Left lung (tissue), 10 donors: Measurements from ENCODE around the gene RRBP1. TPM values are rescaled to one million over a fixed set of nuclear protein-coding genes. Genes with fewer than 3 reads are reported as not detected.

Experiments used
- ATAC-seq: fragments of 200-7000 bp; cut with Tn5 transposase; one replicate; pipeline ENCODE4 v1.9.1; 2020; ENCODE audit warnings: moderate library complexity
- DNase-seq, 4 donors: peaks; one replicate each; pipeline ENCODE4 v3.0.0-alpha.2; 2013 to 2020
- H3K27ac ChIP-seq, 2 donors: fragments of 200-600 bp; sonication (generic) in 1 of 2; one replicate each; pipeline versions ENCODE4 v1.5.0 to v1.8.0; 2020 to 2021
- H3K27me3 ChIP-seq, 2 donors: fragments of 200-600 bp; sonication (generic) in 1 of 2; one replicate each; pipeline versions ENCODE4 v1.5.0 to v1.8.0; 2020 to 2021
- H3K36me3 ChIP-seq, 2 donors: fragments of 200-600 bp; sonication (generic) in 1 of 2; one replicate each; pipeline versions ENCODE4 v1.5.0 to v1.8.0; 2020 to 2021
- H3K4me1 ChIP-seq, 2 donors: fragments of 200-600 bp; one replicate each; pipeline ENCODE4 v1.8.0; 2021
- H3K4me3 ChIP-seq, 2 donors: fragments of 200-600 bp; sonication (generic) in 1 of 2; one replicate each; pipeline versions ENCODE4 v1.5.0 to v1.8.0; 2020 to 2021; ENCODE audit warnings: mild to moderate bottlenecking in 1 of 2
- H3K9me3 ChIP-seq, 2 donors: fragments of 200-600 bp; sonication (generic) in 1 of 2; one replicate each; pipeline versions ENCODE4 v1.5.0 to v1.8.0; 2020 to 2021
- CTCF ChIP-seq, 2 donors: fragments of 200-600 bp; sonication (generic) in 1 of 2; IDR thresholded peaks; one replicate each; pipeline versions ENCODE4 v1.5.0 to v1.8.0; 2021; ENCODE audit warnings: antibody characterized with exemption in 2 of 2
- intact Hi-C, 2 donors: fragments of 100-400 bp; cut with DNase I; formaldehyde crosslinking; loops; one replicate each; pipeline versions ENCODE4 v1.11.2 to v1.14.2; 2022
- polyA plus RNA-seq, 6 donors: library from polyadenylated mRNA; unstranded; fragments of 120-200 nt; gene quantifications; one replicate each; pipeline ENCODE4 v1.2.1, GENCODE V29; 2013; ENCODE audit not compliant: insufficient read length in 6 of 6
- total RNA-seq, 2 donors: library from RNA; stranded (reverse); fragmentation: NEBNext Ultra II Directional; extraction: Animal tissue kit (Norgen Biotek cat#: 25700); gene quantifications; one replicate each; pipeline ENCODE4 v1.2.1, GENCODE V29; 2021
- donor health status: DM: no; HTN: yes; CAD: no.
- donor health status: DM: no; HTN: no; CAD: no.

The RRBP1 gene
- total and polyA plus RNA-seq, 8 donors = 110 to 263 (median 131) TPM

- H3K36me3 ChIP-seq = peaks cover 0 to 100% of the 10 kb centered on the region in 2 donors
Measured at GRCh38 chr20:17620371-17621228, 61.4 kb downstream of the RRBP1 start.

GRCh38 chr20:17619351-17620093, 62.5 kb downstream of the RRBP1 start:
- Histone ChIP-seq H3K9me3 (no peaks in the 10 kb centered on the region), H3K27ac (no peak overlapping the region), H3K27me3 (no peaks in the 10 kb centered on the region), H3K4me3 (no peak overlapping the region), H3K36me3 (peaks cover 0 to 100% of the 10 kb centered on the region in 2 donors), H3K4me1 (peaks cover 3 to 21% of the 10 kb centered on the region in 2 donors)
- ATAC-seq = no peak
- intact Hi-C loops = loop anchor here in 1 of 2 donors (10.0 kb wide), 1 partner anchor 85 kb away; the partner anchor contains the start of gene BFSP1
- no peak for TF ChIP-seq CTCF (IDR thresholded peaks at IDR 0.05)
- DNase-seq = peak in 2 of 4 donors; percentile 29 to 61

More at GRCh38 chr20:17620371-17621228, 61.4 kb downstream of the RRBP1 start:
- no peaks in the 10 kb centered on the region for H3K27me3 ChIP-seq
- DNase-seq (peak in 2 of 4 donors; percentile 28 to 69), ATAC-seq (no peak)
- no peaks in the 10 kb centered on the region for H3K9me3 ChIP-seq
- no peak overlapping the region for H3K4me3 ChIP-seq
- no peak for TF ChIP-seq CTCF (IDR thresholded peaks at IDR 0.05)
- peaks cover 0 to 11% of the 10 kb centered on the region in 2 donors for H3K4me1 ChIP-seq
- no peak overlapping the region for H3K27ac ChIP-seq
- intact Hi-C loops = no loop called here

GRCh38 chr20:17618673-17619013, 63.4 kb downstream of the RRBP1 start:
- H3K36me3 ChIP-seq = peaks cover 0 to 100% of the 10 kb centered on the region in 2 donors
- no peak overlapping the region for H3K4me3 ChIP-seq
- no peak for ATAC-seq
- no peak for TF ChIP-seq CTCF (IDR thresholded peaks at IDR 0.05)
- H3K27me3 ChIP-seq = no peaks in the 10 kb centered on the region
- peak in 1 of 4 donors; percentile 43 for DNase-seq
- intact Hi-C loops = loop anchor here in 1 of 2 donors (10.0 kb wide), 1 partner anchor 84 kb away; the partner anchor contains the start of gene BFSP1
- H3K9me3 ChIP-seq = no peaks in the 10 kb centered on the region
- no peak overlapping the region for H3K27ac ChIP-seq
- peaks cover 3 to 21% of the 10 kb centered on the region in 2 donors for H3K4me1 ChIP-seq

- no peak overlapping the region for H3K4me3 ChIP-seq
- peaks cover 3 to 21% of the 10 kb centered on the region in 2 donors for H3K4me1 ChIP-seq
- no peaks in the 10 kb centered on the region for H3K27me3 ChIP-seq
- DNase-seq (peak in 2 of 4 donors; percentile 35 to 64), ATAC-seq (peak; percentile 20)
- no peaks in the 10 kb centered on the region for H3K9me3 ChIP-seq
- no peak overlapping the region for H3K27ac ChIP-seq
- intact Hi-C loops = loop anchor here in 1 of 2 donors (10.0 kb wide), 1 partner anchor 83 kb away; the partner anchor contains the start of gene BFSP1
- H3K36me3 ChIP-seq = peaks cover 0 to 100% of the 10 kb centered on the region in 2 donors
- no peak for TF ChIP-seq CTCF (IDR thresholded peaks at IDR 0.05)
Measured at GRCh38 chr20:17617868-17618672, 64.0 kb downstream of the RRBP1 start.
